Naive thymus-derived CD4-positive, alpha-beta T cell (primary cell): Measurements from ENCODE around the gene SLC4A3. TPM values are rescaled to one million over a fixed set of nuclear protein-coding genes. Genes with fewer than 3 reads are reported as not detected.
A peak's percentile ranks its signal among the peaks of the same experiment; 100 is the strongest.

Experiments used
- ATAC-seq: fragments of 150-1000 bp; cut with Tn5 transposase; 2 replicates; pipeline ENCODE4 v1.10.0; 2021; ENCODE audit warnings: mild to moderate bottlenecking, moderate library complexity
- CTCF ChIA-PET: fragments of 350-600 bp; sonication (Branson Sonifier 250); formaldehyde crosslinking; loops from one replicate; lab custom pipeline; 2021; ENCODE audit warnings: antibody characterized with exemption; lab: Charles Lee
- POLR2A ChIA-PET: fragments of 350-600 bp; sonication (Branson Sonifier 250); formaldehyde crosslinking; loops from one replicate; lab custom pipeline; 2021; ENCODE audit warnings: antibody characterized with exemption, inconsistent platforms; lab: Charles Lee
- DNase-seq, 9 donors: peaks; one replicate each; pipeline versions ENCODE4 v3.0.0 to v3.0.0-alpha.2; 2020 to 2022; ENCODE audit warnings: mixed read lengths in 1 of 9
- H3K27ac ChIP-seq: one replicate; pipeline ENCODE4 v1.7.0; 2013; ENCODE audit warnings: mild to moderate bottlenecking, low read depth, low read length, moderate library complexity
- H3K27me3 ChIP-seq, 2 donors: one replicate each; pipeline ENCODE4 v1.7.0; 2013; ENCODE audit warnings: low read length in 2 of 2, mild to moderate bottlenecking in 2 of 2, moderate library complexity in 2 of 2; ENCODE audit not compliant: control insufficient read depth in 2 of 2, insufficient read depth in 2 of 2
- H3K36me3 ChIP-seq, 3 experiments: 1 replicate in 2 of 3; 2 replicates in 1 of 3; pipeline ENCODE4 v1.7.0; 2013; ENCODE audit warnings: low read length in 3 of 3, mild to moderate bottlenecking in 3 of 3, moderate library complexity in 1 of 3; ENCODE audit not compliant: insufficient read depth in 3 of 3, control insufficient read depth in 2 of 3
- H3K4me1 ChIP-seq, 2 donors: one replicate each; pipeline ENCODE4 v1.7.0; 2013; ENCODE audit warnings: low read length in 2 of 2, mild to moderate bottlenecking in 2 of 2, moderate library complexity in 1 of 2; ENCODE audit not compliant: control insufficient read depth in 2 of 2, insufficient read depth in 2 of 2
- H3K4me3 ChIP-seq: 2 replicates; pipeline ENCODE4 v1.7.0; 2013; ENCODE audit warnings: mild to moderate bottlenecking, low read length
- H3K9me3 ChIP-seq, 3 experiments: 1 replicate in 2 of 3; 2 replicates in 1 of 3; pipeline ENCODE4 v1.7.0; 2013; ENCODE audit warnings: low read length in 3 of 3; ENCODE audit not compliant: control insufficient read depth in 2 of 3
- H3K27ac Mint-ChIP-seq, 9 donors: one replicate each; pipeline ENCODE4 v1.8.0; 2020 to 2022; ENCODE audit warnings: mixed read lengths in 9 of 9, mild to moderate bottlenecking in 8 of 9, moderate library complexity in 5 of 9, inconsistent platforms in 2 of 9
- H3K27me3 Mint-ChIP-seq, 5 donors: one replicate each; pipeline ENCODE4 v1.8.0; 2021 to 2022; ENCODE audit warnings: mixed read lengths in 5 of 5, mild to moderate bottlenecking in 1 of 5
- H3K36me3 Mint-ChIP-seq, 5 donors: one replicate each; pipeline ENCODE4 v1.8.0; 2020 to 2022; ENCODE audit warnings: mixed read lengths in 5 of 5, mild to moderate bottlenecking in 3 of 5, inconsistent platforms in 1 of 5
- H3K4me1 Mint-ChIP-seq, 7 donors: one replicate each; pipeline ENCODE4 v1.8.0; 2020 to 2022; ENCODE audit warnings: mixed read lengths in 7 of 7, mild to moderate bottlenecking in 3 of 7, inconsistent platforms in 1 of 7
- H3K4me3 Mint-ChIP-seq, 10 donors: one replicate each; pipeline ENCODE4 v1.8.0; 2020 to 2022; ENCODE audit warnings: mild to moderate bottlenecking in 10 of 10, mixed read lengths in 10 of 10, moderate library complexity in 6 of 10, inconsistent platforms in 2 of 10
- H3K9me3 Mint-ChIP-seq, 11 donors: one replicate each; pipeline ENCODE4 v1.8.0; 2020 to 2022; ENCODE audit warnings: mixed read lengths in 11 of 11, mild to moderate bottlenecking in 4 of 11, inconsistent platforms in 1 of 11, moderate library complexity in 1 of 11
- intact Hi-C, 2 donors: fragments of 100-400 bp; cut with micrococcal nuclease; formaldehyde crosslinking; loops; one replicate each; pipeline ENCODE4 v1.15.1; 2023
- polyA plus RNA-seq, 2 donors: library from polyadenylated mRNA; unstranded; fragments of 300-500 nt; fragmentation: Illumina TruSeq; gene quantifications; one replicate each; pipeline ENCODE4 v1.2.3, GENCODE V29; 2021
- total RNA-seq, 6 experiments: library from RNA in 5 of 6; stranded (reverse) in 5 of 6; gene quantifications; 1 replicate in 5 of 6; 2 replicates in 1 of 6; pipeline ENCODE4 v1.2.3 and lab custom pipeline; 2021 to 2026

The SLC4A3 gene
- total and polyA plus RNA-seq, 7 experiments from 2014 or later: 0.19 to 3.4 (median 0.34) TPM; not detected in 4

DNA sequence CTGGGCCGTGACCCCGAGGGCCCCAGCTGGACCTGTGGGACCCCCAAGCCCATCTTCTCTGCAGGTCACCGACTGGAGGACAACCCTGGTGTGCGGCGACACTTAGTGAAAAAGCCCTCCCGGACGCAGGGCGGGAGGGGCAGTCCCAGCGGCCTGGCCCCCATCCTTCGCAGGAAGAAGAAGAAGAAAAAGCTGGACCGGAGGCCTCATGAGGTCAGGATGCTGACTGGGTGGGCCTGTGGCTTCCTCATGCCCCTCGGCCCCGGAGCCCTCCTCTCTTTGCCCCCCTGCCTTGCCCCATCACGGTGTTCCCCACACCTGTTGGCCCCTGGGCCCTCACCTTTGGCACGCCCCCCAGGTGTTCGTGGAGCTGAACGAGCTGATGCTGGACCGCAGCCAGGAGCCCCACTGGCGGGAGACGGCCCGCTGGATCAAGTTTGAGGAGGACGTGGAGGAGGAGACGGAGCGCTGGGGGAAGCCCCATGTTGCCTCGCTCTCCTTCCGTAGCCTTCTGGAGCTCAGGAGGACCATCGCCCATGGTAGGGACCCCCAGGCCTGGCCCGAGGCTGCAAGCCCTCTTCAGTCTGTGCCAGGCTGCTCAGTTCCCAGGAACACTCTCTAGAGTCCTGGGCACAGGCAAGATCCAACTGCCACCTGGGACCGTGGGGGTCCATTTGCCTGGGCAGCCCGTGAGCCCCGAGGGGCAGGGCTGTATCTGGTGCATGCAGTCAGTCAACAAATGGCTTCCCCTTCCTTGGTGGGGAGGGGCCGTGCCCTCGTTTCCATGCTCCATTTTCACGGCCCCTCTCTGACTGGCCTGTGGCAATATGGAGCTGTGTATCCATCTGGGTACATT, 4.7 kb downstream of the SLC4A3 start:
- Histone ChIP-seq H3K27ac (no peak overlapping the region), H3K9me3 (no peaks in the 10 kb centered on the region), H3K4me1 (no peaks in the 10 kb centered on the region), H3K4me3 (no peak overlapping the region), H3K27me3 (peaks cover 0 to under 1% of the 10 kb centered on the region in 2 donors), H3K36me3 (no peaks in the 10 kb centered on the region)
- H3K36me3 Mint-ChIP-seq: no peaks in the 10 kb centered on the region
- ChIA-PET POLR2A (no interaction called here), CTCF (no interaction called here)
- intact Hi-C loops: no loop called here
- H3K27me3 Mint-ChIP-seq: peaks cover 3 to 37% (median 15%) of the 10 kb centered on the region in 5 donors
- no peaks in the 10 kb centered on the region for H3K9me3 Mint-ChIP-seq
- H3K4me1 Mint-ChIP-seq: peaks cover 0 to 4% (median 0%) of the 10 kb centered on the region in 7 donors
- DNase-seq: no peak
- H3K27ac Mint-ChIP-seq: no peak overlapping the region
- ATAC-seq: no peak
- no peak overlapping the region for H3K4me3 Mint-ChIP-seq

DNA sequence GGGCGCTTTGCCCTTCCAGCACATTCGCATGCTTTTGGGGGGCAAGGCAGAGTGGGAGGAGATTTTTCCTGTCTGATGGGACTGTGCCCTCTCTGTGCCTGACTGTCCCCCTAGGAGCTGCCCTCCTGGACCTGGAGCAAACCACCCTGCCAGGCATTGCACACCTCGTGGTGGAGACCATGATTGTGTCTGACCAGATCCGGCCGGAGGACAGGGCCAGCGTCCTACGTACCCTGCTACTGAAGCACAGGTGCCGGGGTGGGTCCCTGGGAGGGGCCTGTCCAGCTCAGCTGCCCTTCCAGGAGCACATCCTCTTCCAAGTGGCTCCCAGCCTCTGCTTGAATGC, 5.3 kb downstream of the SLC4A3 start:
- H3K27me3 Mint-ChIP-seq: peaks cover 6 to 38% (median 15%) of the 10 kb centered on the region in 5 donors
- Histone ChIP-seq H3K4me3 (no peak overlapping the region), H3K9me3 (no peaks in the 10 kb centered on the region), H3K27me3 (no peaks in the 10 kb centered on the region), H3K36me3 (no peaks in the 10 kb centered on the region), H3K4me1 (no peaks in the 10 kb centered on the region), H3K27ac (no peak overlapping the region)
- peaks cover 0 to 4% (median 0%) of the 10 kb centered on the region in 7 donors for H3K4me1 Mint-ChIP-seq
- POLR2A ChIA-PET: no interaction called here
- H3K9me3 Mint-ChIP-seq: no peaks in the 10 kb centered on the region
- no peaks in the 10 kb centered on the region for H3K36me3 Mint-ChIP-seq
- intact Hi-C loops: no loop called here
- ATAC-seq: no peak
- CTCF ChIA-PET: no interaction called here
- no peak overlapping the region for H3K4me3 Mint-ChIP-seq
- no peak for DNase-seq
- no peak overlapping the region for H3K27ac Mint-ChIP-seq

DNA sequence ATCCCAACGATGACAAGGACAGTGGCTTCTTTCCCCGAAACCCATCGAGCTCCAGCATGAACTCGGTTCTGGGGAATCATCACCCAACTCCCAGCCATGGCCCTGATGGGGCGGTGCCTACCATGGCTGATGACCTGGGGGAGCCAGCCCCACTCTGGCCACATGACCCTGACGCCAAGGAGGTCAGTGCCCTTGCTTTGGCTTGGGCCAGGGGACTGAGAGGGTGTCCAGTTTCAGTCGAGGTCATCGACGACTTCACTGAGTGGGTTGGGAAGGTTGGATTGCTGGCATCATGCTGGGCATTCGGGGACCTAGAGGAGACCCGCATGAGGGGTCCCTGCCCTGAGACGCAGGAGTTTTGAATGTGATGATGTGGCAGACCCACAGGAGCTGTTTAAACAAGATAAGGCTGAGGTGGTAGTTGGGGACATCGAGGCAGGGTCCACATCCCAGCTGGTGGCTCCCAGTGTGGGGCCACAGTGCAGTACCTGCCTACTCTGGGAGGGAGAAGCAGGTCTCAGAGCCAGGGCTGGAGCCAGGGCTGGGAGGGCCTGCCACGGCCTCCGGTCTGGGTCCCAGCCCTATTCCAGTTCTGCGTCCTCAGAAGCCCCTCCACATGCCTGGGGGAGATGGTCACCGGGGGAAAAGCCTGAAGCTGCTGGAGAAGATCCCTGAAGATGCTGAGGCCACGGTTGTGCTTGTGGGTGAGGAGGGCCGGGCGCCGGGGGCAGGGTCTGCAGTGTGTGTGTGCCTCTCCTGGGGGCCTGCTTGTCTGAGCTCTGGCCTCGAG, 6.0 kb downstream of the SLC4A3 start:
- Mint-ChIP-seq H3K4me3 (no peak overlapping the region), H3K4me1 (peaks cover 0 to 2% (median 0%) of the 10 kb centered on the region in 7 donors), H3K27me3 (peaks cover 6 to 34% (median 14%) of the 10 kb centered on the region in 5 donors), H3K36me3 (no peaks in the 10 kb centered on the region), H3K27ac (no peak overlapping the region), H3K9me3 (no peaks in the 10 kb centered on the region)
- H3K27me3 ChIP-seq: no peaks in the 10 kb centered on the region
- no peaks in the 10 kb centered on the region for H3K4me1 ChIP-seq
- ChIA-PET POLR2A (no interaction called here), CTCF (interaction anchor here (0.9 kb wide), 1 partner anchor 16 kb away, joined by 3 read pairs; no protein-coding TSS in a partner anchor)
- intact Hi-C loops: no loop called here
- H3K27ac ChIP-seq: no peak overlapping the region
- H3K36me3 ChIP-seq: no peaks in the 10 kb centered on the region
- no peak overlapping the region for H3K4me3 ChIP-seq
- no peaks in the 10 kb centered on the region for H3K9me3 ChIP-seq
- DNase-seq: no peak
- ATAC-seq: no peak

DNA sequence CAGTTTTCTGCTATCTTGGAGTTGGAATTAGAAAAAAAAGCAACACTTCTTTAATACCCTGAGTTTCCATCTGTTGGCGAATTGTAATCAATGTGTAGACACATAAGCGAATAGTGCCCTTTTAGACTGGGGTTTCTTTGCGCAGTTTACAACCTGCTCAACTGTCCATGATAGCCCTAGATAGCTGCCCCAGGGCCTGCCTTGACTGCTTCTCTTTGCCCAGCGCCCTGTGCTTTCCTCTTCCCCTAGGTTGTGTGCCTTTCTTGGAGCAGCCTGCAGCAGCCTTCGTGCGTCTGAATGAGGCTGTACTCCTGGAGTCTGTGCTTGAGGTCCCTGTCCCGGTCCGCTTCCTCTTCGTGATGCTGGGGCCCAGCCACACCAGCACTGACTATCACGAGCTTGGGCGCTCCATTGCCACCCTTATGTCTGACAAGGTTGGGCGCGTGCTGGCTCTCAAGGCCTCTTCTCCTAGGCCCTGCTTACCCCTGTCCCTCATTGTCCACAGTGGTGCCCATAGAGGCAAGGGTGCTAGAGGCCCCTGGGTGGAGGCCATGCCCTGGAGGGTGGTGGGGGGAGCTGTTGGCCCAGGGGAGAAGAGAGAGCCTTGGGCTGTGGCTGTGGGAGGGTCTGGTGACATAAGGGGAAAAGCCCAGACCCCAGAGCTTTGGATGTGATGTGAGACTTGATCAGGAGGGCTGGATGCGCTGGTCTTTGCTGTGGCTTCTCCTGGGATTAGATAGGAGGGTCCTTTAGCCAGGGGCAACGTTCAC, 6.9 kb downstream of the SLC4A3 start:
- peak overlapping the region in 1 of 9 donors; percentile 22 for H3K27ac Mint-ChIP-seq
- no peaks in the 10 kb centered on the region for H3K36me3 ChIP-seq
- no peak overlapping the region for H3K4me3 ChIP-seq
- H3K4me3 Mint-ChIP-seq: no peak overlapping the region
- ATAC-seq: no peak
- H3K9me3 ChIP-seq: no peaks in the 10 kb centered on the region
- intact Hi-C loops: no loop called here
- no peak for DNase-seq
- POLR2A ChIA-PET: no interaction called here
- H3K9me3 Mint-ChIP-seq: no peaks in the 10 kb centered on the region
- no peaks in the 10 kb centered on the region for H3K27me3 ChIP-seq
- H3K27ac ChIP-seq: no peak overlapping the region
- peaks cover 0 to 9% (median 0%) of the 10 kb centered on the region in 7 donors for H3K4me1 Mint-ChIP-seq
- CTCF ChIA-PET: no interaction called here
- H3K36me3 Mint-ChIP-seq: no peaks in the 10 kb centered on the region
- H3K27me3 Mint-ChIP-seq: peaks cover 5 to 25% (median 14%) of the 10 kb centered on the region in 5 donors
- H3K4me1 ChIP-seq: no peaks in the 10 kb centered on the region

DNA sequence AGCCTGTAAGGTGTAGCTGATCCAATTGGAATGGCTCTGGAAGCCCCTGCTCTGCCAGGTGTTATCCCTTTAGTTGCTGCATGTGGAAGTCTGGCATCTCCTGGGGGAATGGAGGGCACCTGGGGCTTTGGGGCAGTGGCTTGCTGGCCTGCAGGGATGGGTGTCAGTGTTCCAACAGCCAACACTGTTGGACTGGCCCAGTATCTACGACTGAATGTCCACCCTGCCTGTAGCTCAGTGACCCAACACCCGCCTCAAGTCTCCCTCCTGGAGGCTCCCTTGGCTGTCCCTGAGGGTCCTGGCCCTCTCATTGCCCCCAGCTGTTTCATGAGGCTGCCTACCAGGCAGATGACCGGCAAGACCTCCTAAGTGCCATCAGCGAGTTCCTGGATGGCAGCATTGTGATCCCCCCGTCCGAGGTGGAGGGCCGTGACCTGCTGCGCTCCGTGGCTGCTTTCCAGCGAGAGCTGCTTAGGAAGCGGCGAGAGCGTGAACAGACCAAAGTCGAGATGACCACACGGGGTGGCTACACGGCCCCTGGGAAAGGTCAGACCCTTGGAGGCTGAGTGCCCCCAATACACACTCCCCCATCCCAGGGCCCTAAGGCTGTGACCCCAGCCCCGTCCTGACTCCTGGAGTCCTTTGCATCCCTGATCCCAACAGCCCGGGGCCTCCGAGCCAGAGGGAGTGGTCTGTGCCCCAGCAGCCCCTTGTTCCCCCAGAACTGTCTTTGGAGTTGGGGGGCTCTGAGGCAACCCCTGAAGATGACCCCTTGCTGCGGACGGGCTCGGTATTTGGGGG, 7.7 kb downstream of the SLC4A3 start:
- no peaks in the 10 kb centered on the region for H3K36me3 ChIP-seq
- no peak overlapping the region for H3K27ac Mint-ChIP-seq
- H3K4me3 ChIP-seq: no peak overlapping the region
- no peak for DNase-seq
- ATAC-seq: no peak
- POLR2A ChIA-PET: no interaction called here
- H3K9me3 Mint-ChIP-seq: no peaks in the 10 kb centered on the region
- no peaks in the 10 kb centered on the region for H3K4me1 ChIP-seq
- H3K27ac ChIP-seq: no peak overlapping the region
- H3K4me1 Mint-ChIP-seq: peaks cover 0 to 11% (median 0%) of the 10 kb centered on the region in 7 donors
- H3K9me3 ChIP-seq: no peaks in the 10 kb centered on the region
- intact Hi-C loops: no loop called here
- CTCF ChIA-PET: no interaction called here
- H3K4me3 Mint-ChIP-seq: no peak overlapping the region
- H3K36me3 Mint-ChIP-seq: no peaks in the 10 kb centered on the region
- no peaks in the 10 kb centered on the region for H3K27me3 ChIP-seq
- H3K27me3 Mint-ChIP-seq: peaks cover 3 to 27% (median 14%) of the 10 kb centered on the region in 5 donors
